Parathyroid adenoma (tissue), 2 donors: Measurements from ENCODE around the gene ANO10.
"Not testable (repeated sequence)": the region's sequence is repeated elsewhere in the genome, so short reads cannot be mapped to it uniquely, and the experiment has no call there.

Experiments used
- H2AFZ ChIP-seq: fragments of 300-600 bp; sonication (generic); one replicate; pipeline ENCODE4 v1.7.0; 2017; ENCODE audit warnings: antibody characterized with exemption, mild to moderate bottlenecking
- H3K27ac ChIP-seq: fragments of 300-600 bp; sonication (generic); one replicate; pipeline ENCODE4 v1.7.0; 2017
- H3K27me3 ChIP-seq: fragments of 300-600 bp; sonication (generic); one replicate; pipeline ENCODE4 v1.7.0; 2017; ENCODE audit warnings: low read length; ENCODE audit not compliant: control insufficient read depth, insufficient read depth
- H3K36me3 ChIP-seq: fragments of 300-600 bp; sonication (generic); one replicate; pipeline ENCODE4 v1.7.0; 2017; ENCODE audit warnings: low read length; ENCODE audit not compliant: control insufficient read depth, insufficient read depth
- H3K4me1 ChIP-seq: fragments of 300-600 bp; sonication (generic); one replicate; pipeline ENCODE4 v1.7.0; 2017; ENCODE audit warnings: control low read depth
- H3K4me2 ChIP-seq: fragments of 300-600 bp; sonication (generic); one replicate; pipeline ENCODE4 v1.7.0; 2017; ENCODE audit warnings: low read length
- H3K4me3 ChIP-seq: fragments of 300-600 bp; sonication (generic); one replicate; pipeline ENCODE4 v1.7.0; 2017; ENCODE audit warnings: low read depth, low read length
- H3K79me2 ChIP-seq: fragments of 300-600 bp; sonication (generic); one replicate; pipeline ENCODE4 v1.7.0; 2017; ENCODE audit warnings: control low read depth
- H3K9ac ChIP-seq: fragments of 300-600 bp; sonication (generic); one replicate; pipeline ENCODE4 v1.7.0; 2017; ENCODE audit warnings: mild to moderate bottlenecking
- H3K9me3 ChIP-seq: fragments of 300-600 bp; sonication (generic); one replicate; pipeline ENCODE4 v1.7.0; 2017; ENCODE audit warnings: low read length; ENCODE audit not compliant: control insufficient read depth
- TF ChIP-seq, protein P1 (sequence below): fragments of 300-600 bp; sonication (generic); IDR thresholded peaks from one replicate; pipeline ENCODE4 v1.7.0; 2017; ENCODE audit warnings: antibody characterized with exemption, mild to moderate bottlenecking
- donor health status: primary hyperparathyroidism.

ANO10 gene

DNA sequence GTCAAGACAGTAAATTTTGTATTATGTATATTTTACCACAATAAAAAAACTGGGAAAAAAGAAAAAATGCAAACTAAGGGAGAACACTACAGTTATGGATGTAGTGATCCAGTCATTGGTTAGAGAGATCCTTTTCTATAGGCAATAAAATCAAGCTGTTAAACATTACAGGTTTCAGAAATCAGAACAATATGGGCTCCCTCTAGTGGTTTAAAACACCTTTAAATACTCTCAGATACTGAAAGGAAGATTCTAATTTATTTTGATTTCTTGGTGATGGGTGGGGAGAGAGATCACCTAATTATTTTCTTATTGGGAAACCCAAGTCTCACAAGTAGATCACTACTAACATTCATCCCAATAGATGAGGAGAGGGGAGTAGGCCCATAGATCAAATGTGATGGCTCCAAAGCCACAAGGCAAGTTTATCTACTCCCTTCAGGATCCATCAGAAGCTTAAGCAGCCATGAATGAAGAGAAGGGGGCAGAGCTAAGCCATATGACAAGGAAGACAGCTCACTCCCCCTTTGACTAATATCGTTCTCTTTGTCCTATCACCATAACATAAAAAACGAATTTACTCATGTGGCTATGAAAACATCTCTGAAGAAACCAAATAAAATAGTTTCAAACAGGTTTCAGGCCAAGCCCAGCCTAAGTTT lies 118.6 kb downstream of the ANO10 start:
- Histone ChIP-seq H2AFZ (no peak overlapping the region), H3K79me2 (no peaks in the 10 kb centered on the region), H3K4me3 (no peak overlapping the region), H3K9me3 (no peaks in the 10 kb centered on the region), H3K4me1 (peaks cover 19% of the 10 kb centered on the region), H3K36me3 (no peaks in the 10 kb centered on the region), H3K4me2 (no peak overlapping the region), H3K27ac (no peak overlapping the region), H3K27me3 (no peaks in the 10 kb centered on the region), H3K9ac (no peak overlapping the region)
- TF ChIP-seq, protein P1, sequence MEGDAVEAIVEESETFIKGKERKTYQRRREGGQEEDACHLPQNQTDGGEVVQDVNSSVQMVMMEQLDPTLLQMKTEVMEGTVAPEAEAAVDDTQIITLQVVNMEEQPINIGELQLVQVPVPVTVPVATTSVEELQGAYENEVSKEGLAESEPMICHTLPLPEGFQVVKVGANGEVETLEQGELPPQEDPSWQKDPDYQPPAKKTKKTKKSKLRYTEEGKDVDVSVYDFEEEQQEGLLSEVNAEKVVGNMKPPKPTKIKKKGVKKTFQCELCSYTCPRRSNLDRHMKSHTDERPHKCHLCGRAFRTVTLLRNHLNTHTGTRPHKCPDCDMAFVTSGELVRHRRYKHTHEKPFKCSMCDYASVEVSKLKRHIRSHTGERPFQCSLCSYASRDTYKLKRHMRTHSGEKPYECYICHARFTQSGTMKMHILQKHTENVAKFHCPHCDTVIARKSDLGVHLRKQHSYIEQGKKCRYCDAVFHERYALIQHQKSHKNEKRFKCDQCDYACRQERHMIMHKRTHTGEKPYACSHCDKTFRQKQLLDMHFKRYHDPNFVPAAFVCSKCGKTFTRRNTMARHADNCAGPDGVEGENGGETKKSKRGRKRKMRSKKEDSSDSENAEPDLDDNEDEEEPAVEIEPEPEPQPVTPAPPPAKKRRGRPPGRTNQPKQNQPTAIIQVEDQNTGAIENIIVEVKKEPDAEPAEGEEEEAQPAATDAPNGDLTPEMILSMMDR = peak; percentile 65

DNA sequence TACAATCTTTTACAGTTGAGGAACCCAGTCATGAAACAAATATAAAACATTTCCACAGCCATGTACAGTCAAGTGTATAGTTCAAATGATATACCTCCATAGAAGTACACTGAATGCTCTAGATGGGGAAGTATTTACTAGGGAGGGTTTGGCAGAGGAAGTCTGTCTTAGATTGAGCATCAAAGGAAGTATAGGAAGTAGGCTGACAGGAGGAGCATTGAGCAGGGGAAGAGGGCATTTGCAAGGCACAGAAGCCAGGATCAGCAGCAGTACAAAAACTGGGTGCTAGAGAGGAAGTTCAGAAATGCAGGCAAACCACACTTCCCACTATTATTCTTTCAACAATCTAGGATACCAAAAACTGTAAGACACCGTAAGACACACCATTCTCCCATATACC lies 122.6 kb downstream of the ANO10 start:
- H3K36me3 ChIP-seq = no peaks in the 10 kb centered on the region
- no peak overlapping the region for H3K9ac ChIP-seq
- no peaks in the 10 kb centered on the region for H3K79me2 ChIP-seq
- no peaks in the 10 kb centered on the region for H3K9me3 ChIP-seq
- H2AFZ ChIP-seq = no peak overlapping the region
- H3K27me3 ChIP-seq = no peaks in the 10 kb centered on the region
- peaks cover 19% of the 10 kb centered on the region for H3K4me1 ChIP-seq
- H3K27ac ChIP-seq = peak overlapping the region; percentile 16
- no peak overlapping the region for H3K4me3 ChIP-seq
- TF ChIP-seq, protein P1 = no peak
- no peak overlapping the region for H3K4me2 ChIP-seq

DNA sequence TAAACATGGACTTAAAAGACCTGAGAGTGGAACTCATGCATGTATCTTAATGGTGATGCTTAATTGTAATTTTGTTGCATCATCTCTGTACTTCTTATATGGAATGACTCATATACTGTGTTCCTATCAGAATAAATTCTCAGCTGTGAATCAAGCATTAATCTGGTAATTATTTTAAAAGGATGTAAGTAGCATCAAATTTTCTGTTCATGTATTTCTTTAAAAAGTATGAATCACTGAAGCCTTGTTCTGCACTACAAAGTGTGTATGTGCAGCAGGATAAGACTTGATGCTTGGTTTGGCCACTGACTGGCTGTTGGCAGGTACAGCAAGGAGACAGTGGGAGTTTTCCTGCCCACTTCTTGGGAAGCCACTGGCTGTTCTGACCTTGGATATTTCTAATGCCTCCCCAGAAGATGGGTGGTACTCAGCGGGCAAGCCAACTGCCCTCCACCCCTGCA lies 123.9 kb downstream of the ANO10 start:
- Histone ChIP-seq H3K36me3 (no peaks in the 10 kb centered on the region), H3K79me2 (no peaks in the 10 kb centered on the region), H3K27ac (no peak overlapping the region), H3K4me2 (no peak overlapping the region), H3K9ac (no peak overlapping the region), H3K9me3 (no peaks in the 10 kb centered on the region), H2AFZ (no peak overlapping the region), H3K4me3 (no peak overlapping the region), H3K4me1 (peaks cover 19% of the 10 kb centered on the region), H3K27me3 (no peaks in the 10 kb centered on the region)
- TF ChIP-seq, protein P1 = no peak

GRCh38 chr3:43497422-43497821 lies 124.4 kb downstream of the ANO10 start:
- no peak overlapping the region for H2AFZ ChIP-seq
- H3K4me2 ChIP-seq = no peak overlapping the region
- H3K9ac ChIP-seq = no peak overlapping the region
- no peak overlapping the region for H3K4me3 ChIP-seq
- H3K27me3 ChIP-seq = no peaks in the 10 kb centered on the region
- no peaks in the 10 kb centered on the region for H3K79me2 ChIP-seq
- H3K9me3 ChIP-seq = no peaks in the 10 kb centered on the region
- TF ChIP-seq, protein P1 = no peak
- peaks cover 15% of the 10 kb centered on the region for H3K4me1 ChIP-seq
- no peaks in the 10 kb centered on the region for H3K36me3 ChIP-seq
- peak overlapping the region; percentile 24 for H3K27ac ChIP-seq

GRCh38 chr3:43496740-43497375 lies 125.0 kb downstream of the ANO10 start:
- H3K27me3 ChIP-seq = no peaks in the 10 kb centered on the region
- H3K4me2 ChIP-seq = no peak overlapping the region
- H3K4me1 ChIP-seq = peaks cover 11% of the 10 kb centered on the region
- no peaks in the 10 kb centered on the region for H3K9me3 ChIP-seq
- H3K79me2 ChIP-seq = no peaks in the 10 kb centered on the region
- H2AFZ ChIP-seq = no peak overlapping the region
- no peak overlapping the region for H3K9ac ChIP-seq
- TF ChIP-seq, protein P1 = no peak
- no peaks in the 10 kb centered on the region for H3K36me3 ChIP-seq
- no peak overlapping the region for H3K27ac ChIP-seq
- no peak overlapping the region for H3K4me3 ChIP-seq

GRCh38 chr3:43492932-43493331 lies 128.9 kb downstream of the ANO10 start:
- not testable (repeated sequence) for H2AFZ ChIP-seq, H3K4me3 ChIP-seq, H3K9me3 ChIP-seq, H3K36me3 ChIP-seq, H3K79me2 ChIP-seq, H3K4me2 ChIP-seq, H3K9ac ChIP-seq, H3K27ac ChIP-seq, H3K27me3 ChIP-seq
- H3K4me1 ChIP-seq = peaks cover 15% of the 10 kb centered on the region

DNA sequence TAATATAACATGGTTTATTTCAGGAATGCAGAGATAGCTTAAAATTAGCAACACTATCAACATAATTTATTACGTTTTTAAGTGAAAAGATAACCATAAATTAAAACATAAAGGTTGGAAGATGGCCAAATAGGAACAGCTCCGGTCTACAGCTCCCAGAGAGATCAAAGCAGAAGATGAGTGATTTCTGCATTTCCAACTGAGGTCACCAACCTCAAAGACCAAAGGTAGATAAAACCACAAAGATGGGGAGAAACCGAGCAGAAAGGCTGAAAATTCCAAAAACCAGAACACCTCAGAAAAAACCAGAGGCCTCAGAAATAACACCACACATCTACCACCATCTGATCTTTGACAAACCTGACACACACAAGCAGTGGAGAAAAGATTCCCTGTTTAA lies 130.0 kb downstream of the ANO10 start:
- H3K4me1 ChIP-seq = peaks cover 15% of the 10 kb centered on the region
- H3K36me3 ChIP-seq, H3K9ac ChIP-seq, H3K9me3 ChIP-seq, H3K4me2 ChIP-seq, H3K4me3 ChIP-seq, H3K27me3 ChIP-seq, H3K27ac ChIP-seq, H2AFZ ChIP-seq, H3K79me2 ChIP-seq: not testable (repeated sequence)
